GM13977 (cell line): ENCODE measurements around the gene TGFA.

Source experiments
- DNase-seq: peaks from one replicate; pipeline ENCODE4 v3.0.0; 2012; ENCODE audit warnings: low spot score
- in situ Hi-C: fragments of 300-500 bp; cut with MboI; formaldehyde crosslinking; loops from one replicate; pipeline ENCODE4 v1.12.0; 2022; ENCODE audit warnings: low sequenced_read_pairs, low pct_unique_long_range_greater_than_20kb, mixed read lengths, inconsistent platforms; ENCODE audit not compliant: unreplicated experiment
- TF ChIP-seq, protein P1 (sequence below): IDR thresholded peaks from 2 replicates; pipeline ENCODE4 v1.5.1; 2012; ENCODE audit warnings: mild to moderate bottlenecking, control low read depth; ENCODE audit not compliant: insufficient read depth; ENCODE audit errors: extremely low read depth, missing control alignments

The TGFA gene

DNA sequence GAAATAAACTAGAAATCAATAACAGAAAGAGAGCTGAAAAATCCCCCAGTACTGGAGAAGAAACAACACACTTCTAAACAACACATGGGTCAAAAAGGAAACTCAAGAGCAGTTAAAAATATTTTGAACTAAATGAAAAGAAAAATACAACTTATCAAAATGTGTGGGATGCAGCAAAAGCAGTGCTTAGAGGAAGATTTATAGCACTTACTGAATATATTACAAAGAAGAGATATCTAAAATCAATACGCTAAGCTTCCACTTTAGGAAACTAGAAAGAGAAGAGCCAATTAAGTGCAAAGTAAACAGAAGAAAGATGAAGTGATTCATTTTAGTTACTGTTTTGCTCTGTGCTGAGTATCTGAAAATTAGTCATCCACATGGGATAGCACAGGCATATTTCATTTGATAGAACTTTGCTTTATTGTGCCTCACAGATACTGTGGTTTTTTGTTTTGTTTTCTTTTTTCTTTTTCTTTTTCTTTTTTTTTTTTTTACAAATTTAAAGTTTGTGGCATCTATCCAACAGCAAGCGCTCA is 17.0 kb downstream of the TGFA start:
- DNase-seq, result no peak
- TF ChIP-seq, protein P1, sequence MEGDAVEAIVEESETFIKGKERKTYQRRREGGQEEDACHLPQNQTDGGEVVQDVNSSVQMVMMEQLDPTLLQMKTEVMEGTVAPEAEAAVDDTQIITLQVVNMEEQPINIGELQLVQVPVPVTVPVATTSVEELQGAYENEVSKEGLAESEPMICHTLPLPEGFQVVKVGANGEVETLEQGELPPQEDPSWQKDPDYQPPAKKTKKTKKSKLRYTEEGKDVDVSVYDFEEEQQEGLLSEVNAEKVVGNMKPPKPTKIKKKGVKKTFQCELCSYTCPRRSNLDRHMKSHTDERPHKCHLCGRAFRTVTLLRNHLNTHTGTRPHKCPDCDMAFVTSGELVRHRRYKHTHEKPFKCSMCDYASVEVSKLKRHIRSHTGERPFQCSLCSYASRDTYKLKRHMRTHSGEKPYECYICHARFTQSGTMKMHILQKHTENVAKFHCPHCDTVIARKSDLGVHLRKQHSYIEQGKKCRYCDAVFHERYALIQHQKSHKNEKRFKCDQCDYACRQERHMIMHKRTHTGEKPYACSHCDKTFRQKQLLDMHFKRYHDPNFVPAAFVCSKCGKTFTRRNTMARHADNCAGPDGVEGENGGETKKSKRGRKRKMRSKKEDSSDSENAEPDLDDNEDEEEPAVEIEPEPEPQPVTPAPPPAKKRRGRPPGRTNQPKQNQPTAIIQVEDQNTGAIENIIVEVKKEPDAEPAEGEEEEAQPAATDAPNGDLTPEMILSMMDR, result no peak
- in situ Hi-C loops, result no loop called here

DNA sequence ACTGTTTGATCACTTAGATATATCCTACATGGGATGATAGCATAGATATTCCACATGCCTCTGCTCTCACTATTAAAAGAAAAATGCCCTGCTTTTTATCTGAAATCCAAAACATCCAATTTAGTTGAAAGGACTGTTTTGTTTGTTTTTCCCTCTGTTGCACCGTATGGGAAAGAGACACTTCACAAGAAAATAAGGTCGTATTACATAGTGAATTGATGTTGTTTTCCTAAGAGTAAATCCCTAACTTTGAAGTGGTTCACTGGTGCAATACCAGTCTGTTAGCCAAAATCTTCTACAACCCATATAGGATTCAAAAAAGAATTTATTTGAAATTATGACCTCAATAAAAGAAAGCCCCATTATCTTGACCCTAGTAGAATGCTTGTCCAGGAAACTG is 18.1 kb downstream of the TGFA start:
- in situ Hi-C loops, result no loop called here

DNA sequence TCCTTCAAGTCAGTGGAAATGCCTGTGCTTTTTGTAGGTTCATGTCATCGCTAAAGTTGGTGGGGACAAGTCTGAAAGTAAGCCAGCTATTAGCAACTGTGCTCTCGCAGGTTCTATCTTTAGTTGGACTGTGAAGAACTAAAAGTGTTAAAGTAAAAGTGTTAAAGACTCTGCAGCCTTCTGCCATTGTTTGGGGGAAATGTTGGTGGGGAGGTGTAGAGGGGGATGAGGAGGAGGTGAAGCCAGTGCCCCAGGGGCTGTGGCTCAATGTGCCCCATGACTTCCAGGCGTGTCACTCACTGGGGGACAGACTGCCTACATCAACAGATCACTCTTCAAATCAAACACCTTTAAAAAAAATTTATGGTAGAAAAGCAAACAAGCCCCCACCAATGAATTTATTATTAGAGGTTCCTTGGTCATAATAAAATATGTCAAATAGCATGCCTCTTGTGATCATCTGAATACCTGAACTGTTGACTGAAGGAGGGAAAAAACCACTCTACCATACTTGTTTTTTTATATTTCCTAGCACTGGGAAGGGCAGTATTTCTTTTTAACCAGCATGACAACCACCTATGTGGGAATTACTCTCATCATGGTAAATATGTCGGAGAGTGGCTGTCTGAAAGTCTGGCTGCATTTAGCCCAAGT is 19.3 kb downstream of the TGFA start:
- TF ChIP-seq, protein P1, result no peak
- in situ Hi-C loops, result no loop called here
- no peak for DNase-seq

More for the DNA sequence above, 18.1 kb downstream of the TGFA start:
- TF ChIP-seq, protein P1, result no peak
- DNase-seq, result no peak

DNA sequence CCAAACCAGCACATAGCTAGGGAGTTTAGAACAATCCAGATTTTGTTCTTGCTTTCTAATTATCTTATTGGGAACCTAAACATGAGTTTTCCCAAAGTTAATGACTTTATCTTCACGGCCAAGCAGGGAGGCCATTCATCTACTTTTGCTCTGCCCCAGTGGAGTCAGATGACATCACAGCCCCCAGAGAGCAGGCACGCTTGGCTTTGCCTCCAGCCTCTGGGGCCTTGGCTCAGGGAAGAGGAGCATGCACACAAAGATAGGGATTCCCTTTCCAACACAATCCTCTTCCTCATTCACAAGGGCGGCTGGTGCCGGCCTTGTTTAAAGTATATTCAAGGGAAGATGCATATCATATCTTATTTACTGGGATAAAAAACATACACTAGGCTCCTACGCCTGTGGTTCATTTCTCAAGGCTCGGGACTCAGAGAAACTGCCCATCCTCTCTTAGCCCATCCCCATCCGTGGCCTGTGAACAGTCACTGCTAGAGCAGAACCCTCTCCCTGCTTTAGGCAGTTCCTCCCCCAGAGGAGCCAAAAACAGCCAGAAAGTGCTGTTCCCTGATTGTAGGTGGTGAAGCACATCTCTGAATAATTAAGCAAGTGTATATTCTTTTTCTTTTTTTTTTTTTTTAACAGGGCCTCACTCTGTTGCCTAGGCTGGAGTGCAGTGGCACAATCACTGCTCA is 21.2 kb downstream of the TGFA start:
- in situ Hi-C loops, result no loop called here
- TF ChIP-seq, protein P1, result no peak
- no peak for DNase-seq

DNA sequence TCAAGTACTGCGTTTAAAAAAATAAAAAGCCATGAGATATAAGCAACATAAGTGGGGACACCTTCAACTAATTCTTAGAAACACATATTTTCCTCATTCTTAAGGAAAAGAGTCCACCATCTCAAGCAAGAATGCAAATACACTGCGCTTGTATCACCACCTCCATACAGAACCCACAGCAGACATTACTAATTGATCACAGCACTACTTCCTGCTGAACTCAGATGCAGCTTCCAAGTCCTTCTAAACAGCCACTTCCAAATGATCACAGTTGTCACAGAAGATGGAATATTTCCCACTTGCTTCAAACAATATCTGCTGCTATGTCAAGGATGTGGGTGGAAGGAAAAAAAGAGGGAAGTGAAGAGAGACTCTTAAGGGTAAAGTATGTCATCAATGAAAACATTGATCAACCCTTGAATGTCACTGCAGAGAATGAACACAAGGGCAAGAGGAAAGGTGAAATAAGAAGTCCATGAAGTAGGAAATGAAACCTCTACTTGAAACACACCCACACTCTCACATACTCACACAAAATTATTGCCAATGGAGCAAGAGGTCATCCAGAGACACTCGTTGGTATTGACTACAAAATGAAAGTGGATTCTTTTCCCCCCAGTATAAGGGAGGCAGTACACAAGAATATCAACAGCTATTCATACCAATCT is 22.1 kb downstream of the TGFA start:
- no peak for DNase-seq
- TF ChIP-seq, protein P1, result no peak
- in situ Hi-C loops, result no loop called here

DNA sequence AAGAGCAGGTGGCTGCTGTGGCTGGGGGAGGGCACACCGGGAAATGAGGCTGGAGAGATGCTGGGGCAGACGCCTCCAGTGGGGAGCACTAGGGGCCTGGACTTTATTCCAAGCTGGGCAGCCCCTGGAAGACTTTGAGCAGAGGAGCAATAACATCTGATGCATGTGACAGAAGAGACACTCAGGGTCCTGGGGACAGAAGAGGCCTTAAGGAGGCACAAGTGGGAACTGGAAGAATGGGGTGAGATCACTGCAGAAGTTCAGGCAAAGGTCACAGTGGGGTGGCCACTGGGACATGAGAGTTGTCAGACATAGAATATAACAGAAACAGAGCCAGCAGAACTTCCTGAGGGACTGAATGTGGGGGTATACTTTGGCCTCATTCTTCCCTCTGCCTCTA is 24.0 kb downstream of the TGFA start:
- TF ChIP-seq, protein P1, result no peak
- in situ Hi-C loops, result no loop called here
- no peak for DNase-seq
